Lower lobe of right lung (tissue), 2 donors: ENCODE data around the gene NRXN3. TPM values are rescaled to one million over a fixed set of nuclear protein-coding genes. Genes with fewer than 3 reads are reported as not detected.

Experiments used
- ATAC-seq, 2 donors: fragments of 200-7000 bp; cut with Tn5 transposase; one replicate each; pipeline ENCODE4 v1.9.1; 2020 to 2022; ENCODE audit warnings: mild to moderate bottlenecking in 2 of 2, moderate library complexity in 2 of 2
- DNase-seq: peaks from one replicate; pipeline ENCODE4 v3.0.0-alpha.2; 2020
- H3K27ac ChIP-seq: fragments of 200-600 bp; one replicate; pipeline ENCODE4 v1.8.0; 2022
- H3K27me3 ChIP-seq: fragments of 200-600 bp; one replicate; pipeline ENCODE4 v1.8.0; 2022; ENCODE audit warnings: low read depth
- H3K36me3 ChIP-seq: fragments of 200-600 bp; one replicate; pipeline ENCODE4 v1.8.0; 2022; ENCODE audit warnings: mild to moderate bottlenecking
- H3K4me1 ChIP-seq: fragments of 200-600 bp; one replicate; pipeline ENCODE4 v1.8.0; 2022
- H3K4me3 ChIP-seq: fragments of 200-600 bp; one replicate; pipeline ENCODE4 v1.8.0; 2022; ENCODE audit warnings: mild to moderate bottlenecking
- H3K9me3 ChIP-seq: fragments of 200-600 bp; one replicate; pipeline ENCODE4 v1.8.0; 2022
- CTCF ChIP-seq: fragments of 200-600 bp; IDR thresholded peaks from one replicate; pipeline ENCODE4 v1.8.0; 2022; ENCODE audit warnings: antibody characterized with exemption, mild to moderate bottlenecking
- intact Hi-C: fragments of 100-400 bp; cut with DNase I; formaldehyde crosslinking; loops from one replicate; pipeline ENCODE4 v1.11.0; 2022
- total RNA-seq: library from RNA; stranded (reverse); fragmentation: NEBNext Ultra II Directional; extraction: Animal tissue kit (Norgen Biotek cat#: 25700); gene quantifications from one replicate; pipeline ENCODE4 v1.2.1, GENCODE V29; 2021
- donor health status: DM: no; HTN: yes; CAD: no; lungs with severe emphysema.

NRXN3 gene
- total RNA-seq, 1 donor from 2014 or later = 9.0 TPM

- Histone ChIP-seq H3K4me3 (no peak overlapping the region), H3K27ac (no peak overlapping the region), H3K9me3 (no peaks in the 10 kb centered on the region), H3K36me3 (no peaks in the 10 kb centered on the region), H3K4me1 (no peaks in the 10 kb centered on the region), H3K27me3 (no peaks in the 10 kb centered on the region)
- intact Hi-C loops = no loop called here
- ATAC-seq (no peak), DNase-seq (no peak)
- TF ChIP-seq CTCF = no peak
Measured at GRCh38 chr14:78709795-78710557, 539.8 kb downstream of the NRXN3 start.

DNA sequence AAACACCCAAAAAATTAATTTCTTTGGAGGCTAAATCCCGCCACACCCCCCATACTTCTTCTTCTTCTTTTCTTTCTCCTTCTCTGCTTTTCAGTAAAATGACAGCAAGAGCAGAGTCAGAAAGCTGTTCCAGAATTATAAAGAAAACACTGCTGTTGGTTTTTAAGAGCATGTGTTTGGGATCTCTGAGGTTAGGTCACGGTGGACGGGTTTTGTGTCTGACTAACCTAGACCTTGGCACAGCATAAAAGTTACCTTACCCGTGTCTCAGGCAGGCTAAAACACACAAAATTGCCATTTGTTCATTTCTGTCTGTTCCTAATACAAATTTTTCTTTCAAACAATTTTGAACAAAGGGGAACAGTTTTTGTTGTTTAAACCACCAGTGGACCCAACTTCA is 540.8 kb downstream of the NRXN3 start:
- intact Hi-C loops = no loop called here
- no peak for TF ChIP-seq CTCF

GRCh38 chr14:78713716-78714115 is 543.5 kb downstream of the NRXN3 start:
- TF ChIP-seq CTCF = no peak
- H3K9me3 ChIP-seq = no peaks in the 10 kb centered on the region
- no peak overlapping the region for H3K4me3 ChIP-seq
- intact Hi-C loops = no loop called here
- H3K27me3 ChIP-seq = no peaks in the 10 kb centered on the region
- no peaks in the 10 kb centered on the region for H3K4me1 ChIP-seq
- DNase-seq (no peak), ATAC-seq (no peak)
- H3K27ac ChIP-seq = no peak overlapping the region
- no peaks in the 10 kb centered on the region for H3K36me3 ChIP-seq

More for the DNA sequence above, 540.8 kb downstream of the NRXN3 start:
- ATAC-seq (no peak), DNase-seq (no peak)
- Histone ChIP-seq H3K4me3 (no peak overlapping the region), H3K27me3 (no peaks in the 10 kb centered on the region), H3K9me3 (no peaks in the 10 kb centered on the region), H3K36me3 (no peaks in the 10 kb centered on the region), H3K27ac (no peak overlapping the region), H3K4me1 (no peaks in the 10 kb centered on the region)

DNA sequence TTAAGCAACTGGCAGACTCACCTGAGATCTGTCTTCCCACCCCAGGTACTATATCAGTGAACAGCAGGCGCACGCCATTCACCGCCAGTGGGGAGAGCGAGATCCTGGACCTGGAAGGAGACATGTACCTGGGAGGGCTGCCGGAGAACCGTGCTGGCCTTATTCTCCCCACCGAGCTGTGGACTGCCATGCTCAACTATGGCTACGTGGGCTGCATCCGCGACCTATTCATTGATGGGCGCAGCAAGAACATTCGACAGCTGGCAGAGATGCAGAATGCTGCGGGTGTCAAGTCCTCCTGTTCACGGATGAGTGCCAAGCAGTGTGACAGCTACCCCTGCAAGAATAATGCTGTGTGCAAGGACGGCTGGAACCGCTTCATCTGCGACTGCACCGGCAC is 544.5 kb downstream of the NRXN3 start:
- H3K4me3 ChIP-seq = no peak overlapping the region
- H3K36me3 ChIP-seq = no peaks in the 10 kb centered on the region
- H3K4me1 ChIP-seq = no peaks in the 10 kb centered on the region
- H3K27me3 ChIP-seq = no peaks in the 10 kb centered on the region
- peak in 1 of 2 donors; percentile 13 for ATAC-seq
- DNase-seq = no peak
- TF ChIP-seq CTCF = no peak
- no peaks in the 10 kb centered on the region for H3K9me3 ChIP-seq
- H3K27ac ChIP-seq = no peak overlapping the region
- intact Hi-C loops = no loop called here

DNA sequence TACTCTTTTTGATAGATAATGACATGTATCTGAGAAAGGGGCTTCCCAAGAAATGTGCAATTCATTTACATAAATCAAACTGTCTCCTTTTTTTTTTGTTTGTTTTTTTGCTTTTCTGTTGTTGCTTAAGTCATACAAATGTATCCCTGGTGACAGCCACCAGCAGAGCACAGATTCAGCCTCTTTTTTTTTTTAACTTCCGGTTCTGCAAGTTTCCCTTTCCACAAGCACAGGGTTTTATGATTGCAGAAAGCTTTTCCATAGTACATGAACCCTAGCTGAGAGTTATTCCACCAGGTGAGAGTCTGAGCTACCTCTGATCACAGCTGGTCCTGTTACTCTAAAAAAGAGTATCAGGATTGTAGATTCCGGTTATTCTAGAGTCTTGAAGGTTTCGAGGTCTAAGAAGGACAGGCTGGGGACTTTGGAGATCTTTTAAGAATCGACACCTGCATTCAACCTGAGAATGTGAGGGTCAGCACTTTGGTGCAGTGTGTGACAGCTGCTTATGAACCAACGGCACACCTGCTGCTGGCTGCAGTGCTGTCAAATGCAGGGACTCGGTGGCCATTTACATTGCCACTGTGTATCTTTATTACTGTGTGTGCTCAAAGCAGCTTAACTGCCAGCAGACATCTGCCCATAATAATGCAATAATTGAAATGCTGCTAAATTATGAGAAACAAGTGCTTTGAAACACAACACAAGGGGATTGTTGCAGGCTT is 551.7 kb downstream of the NRXN3 start:
- TF ChIP-seq CTCF = no peak
- no peaks in the 10 kb centered on the region for H3K36me3 ChIP-seq
- no peak for DNase-seq
- H3K27me3 ChIP-seq = no peaks in the 10 kb centered on the region
- ATAC-seq = no peak
- H3K27ac ChIP-seq = no peak overlapping the region
- intact Hi-C loops = no loop called here
- no peak overlapping the region for H3K4me3 ChIP-seq
- H3K4me1 ChIP-seq = no peaks in the 10 kb centered on the region
- no peaks in the 10 kb centered on the region for H3K9me3 ChIP-seq
